NCI-H2081 (cell line): ENCODE data around the gene PROC.
A peak's percentile ranks its signal among the peaks of the same experiment; 100 is the strongest.

ENCODE experiments used
- DNase-seq, 2 experiments: peaks; one replicate each; lab custom pipeline; 2025; lab: John Stamatoyannopoulos, UW

PROC gene

DNA sequence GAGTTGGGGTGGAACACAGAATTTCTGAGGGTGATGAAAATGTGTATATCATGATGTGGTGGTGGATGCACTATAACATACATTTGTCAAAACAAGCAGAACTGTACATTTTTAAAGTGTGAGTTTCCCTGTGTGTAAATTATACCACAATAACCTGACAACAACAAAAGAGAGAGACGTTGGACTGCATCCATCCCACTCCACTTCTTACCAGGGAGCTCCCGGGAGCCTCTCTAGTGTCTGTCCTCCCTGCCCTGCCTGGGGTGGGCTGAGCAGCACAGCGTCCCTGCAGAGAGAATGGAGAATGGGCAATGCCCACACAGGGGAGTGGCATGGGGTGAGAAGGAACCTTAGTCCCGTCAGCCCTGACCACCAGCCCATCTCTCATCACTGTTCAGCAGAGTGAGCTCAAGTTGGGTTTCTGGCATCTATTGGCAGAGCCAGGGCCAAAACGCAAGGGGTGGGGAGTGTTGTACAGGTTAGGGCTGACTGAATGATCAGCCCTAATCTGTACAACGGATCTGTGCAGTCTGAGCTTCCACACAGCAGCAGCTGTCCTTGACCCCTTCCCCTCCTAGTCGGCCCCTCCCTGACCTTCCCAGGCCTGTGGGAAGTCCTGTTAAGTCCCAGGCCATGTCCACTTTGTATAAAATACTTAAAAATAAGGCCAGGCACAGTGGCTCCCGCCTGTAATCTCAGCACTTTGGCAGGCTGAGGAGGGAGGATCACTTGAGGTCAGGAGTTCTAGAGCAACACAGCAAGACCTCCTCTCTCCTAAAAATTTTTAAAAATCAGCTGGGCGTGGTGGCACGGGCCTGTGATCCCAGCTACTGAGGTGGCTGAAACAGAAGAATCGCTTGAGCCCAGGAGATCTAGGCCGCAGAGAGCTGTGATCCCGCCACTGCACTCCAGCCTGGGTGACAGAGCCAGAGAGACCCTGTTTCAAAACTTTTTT is 3.3 kb upstream of the PROC start:
- DNase-seq: no peak

DNA sequence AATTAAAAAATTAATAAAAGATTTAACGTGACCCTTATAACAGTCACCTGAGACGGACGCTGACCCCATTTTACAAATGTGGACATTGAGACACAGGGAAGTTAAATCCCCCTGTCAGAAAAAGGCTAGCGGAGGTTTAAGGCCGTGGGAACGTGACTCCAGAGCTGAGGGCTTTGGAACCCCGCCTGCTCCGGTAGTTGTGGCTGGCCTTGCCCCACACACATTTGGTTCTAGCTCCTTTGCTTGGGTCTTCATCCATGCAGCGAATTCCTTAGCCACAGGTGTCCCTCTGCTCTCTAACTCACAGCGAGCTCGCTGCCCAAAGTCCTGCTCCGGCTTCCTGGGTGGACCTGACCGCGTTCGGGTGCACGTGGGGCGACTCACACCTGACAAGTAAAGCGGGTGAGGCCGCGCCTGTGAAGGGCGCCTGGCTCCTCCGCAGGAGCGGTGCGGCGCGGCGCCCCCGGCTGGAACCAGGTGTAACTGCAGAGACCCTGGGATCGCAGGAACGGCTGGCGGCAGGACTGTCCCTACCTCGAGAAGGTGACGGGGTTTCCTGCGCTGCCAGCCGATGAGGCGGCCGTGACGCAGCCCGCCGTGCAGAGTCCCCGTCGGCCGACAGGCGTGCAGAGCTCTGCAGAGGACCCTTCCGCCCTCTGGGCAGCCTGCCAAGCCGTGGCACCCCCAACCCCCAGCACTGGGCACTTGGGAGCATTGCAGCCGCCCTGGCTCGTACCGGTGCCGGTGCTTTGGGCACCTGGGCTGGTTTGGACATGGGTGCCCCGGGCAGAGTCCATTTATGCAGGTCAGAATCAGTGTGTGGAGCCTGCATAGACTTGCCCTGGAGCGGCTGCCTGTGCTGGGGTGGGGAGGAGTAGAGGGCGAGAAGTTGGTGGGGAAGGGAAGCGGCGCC is 2.4 kb upstream of the PROC start:
- DNase-seq: no peak

DNA sequence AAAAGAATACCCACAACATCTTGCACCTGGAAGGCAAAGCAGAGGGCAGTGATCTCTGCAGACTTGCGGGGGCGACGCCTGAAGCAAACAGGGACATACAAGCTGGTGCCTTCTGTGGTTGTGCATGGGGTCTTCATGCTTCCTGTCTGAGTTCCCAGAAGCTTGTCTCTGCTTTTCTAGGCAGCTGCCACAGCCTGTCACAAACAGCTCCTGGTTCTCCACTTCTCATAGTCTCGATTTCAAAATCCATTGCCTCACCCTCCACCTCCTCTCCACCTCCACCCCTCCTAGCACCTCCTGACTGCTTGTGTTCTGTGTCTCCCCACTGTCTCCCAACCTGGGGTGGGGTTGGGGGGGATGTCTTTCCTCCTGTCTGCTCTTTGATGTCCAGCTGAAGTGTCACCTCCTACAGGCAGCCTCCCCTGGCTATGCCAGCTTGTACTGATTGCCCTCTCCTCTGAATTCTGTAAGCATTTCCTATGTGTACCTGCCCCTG is 1.7 kb upstream of the PROC start:
- no peak for DNase-seq

DNA sequence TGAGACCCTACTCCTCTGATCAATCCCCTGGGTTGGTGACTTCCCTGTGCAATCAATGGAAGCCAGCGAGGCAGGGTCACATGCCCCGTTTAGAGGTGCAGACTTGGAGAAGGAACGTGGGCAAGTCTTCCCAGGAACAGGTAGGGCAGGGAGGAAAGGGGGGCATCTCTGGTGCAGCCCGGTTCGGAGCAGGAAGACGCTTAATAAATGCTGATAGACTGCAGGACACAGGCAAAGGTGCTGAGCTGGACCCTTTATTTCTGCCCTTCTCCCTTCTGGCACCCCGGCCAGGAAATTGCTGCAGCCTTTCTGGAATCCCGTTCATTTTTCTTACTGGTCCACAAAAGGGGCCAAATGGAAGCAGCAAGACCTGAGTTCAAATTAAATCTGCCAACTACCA is 821 bp upstream of the PROC start:
- no peak for DNase-seq

DNA sequence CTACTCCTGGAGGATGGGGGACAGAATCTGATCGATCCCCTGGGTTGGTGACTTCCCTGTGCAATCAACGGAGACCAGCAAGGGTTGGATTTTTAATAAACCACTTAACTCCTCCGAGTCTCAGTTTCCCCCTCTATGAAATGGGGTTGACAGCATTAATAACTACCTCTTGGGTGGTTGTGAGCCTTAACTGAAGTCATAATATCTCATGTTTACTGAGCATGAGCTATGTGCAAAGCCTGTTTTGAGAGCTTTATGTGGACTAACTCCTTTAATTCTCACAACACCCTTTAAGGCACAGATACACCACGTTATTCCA is 844 bp downstream of the PROC start:
- no peak for DNase-seq

DNA sequence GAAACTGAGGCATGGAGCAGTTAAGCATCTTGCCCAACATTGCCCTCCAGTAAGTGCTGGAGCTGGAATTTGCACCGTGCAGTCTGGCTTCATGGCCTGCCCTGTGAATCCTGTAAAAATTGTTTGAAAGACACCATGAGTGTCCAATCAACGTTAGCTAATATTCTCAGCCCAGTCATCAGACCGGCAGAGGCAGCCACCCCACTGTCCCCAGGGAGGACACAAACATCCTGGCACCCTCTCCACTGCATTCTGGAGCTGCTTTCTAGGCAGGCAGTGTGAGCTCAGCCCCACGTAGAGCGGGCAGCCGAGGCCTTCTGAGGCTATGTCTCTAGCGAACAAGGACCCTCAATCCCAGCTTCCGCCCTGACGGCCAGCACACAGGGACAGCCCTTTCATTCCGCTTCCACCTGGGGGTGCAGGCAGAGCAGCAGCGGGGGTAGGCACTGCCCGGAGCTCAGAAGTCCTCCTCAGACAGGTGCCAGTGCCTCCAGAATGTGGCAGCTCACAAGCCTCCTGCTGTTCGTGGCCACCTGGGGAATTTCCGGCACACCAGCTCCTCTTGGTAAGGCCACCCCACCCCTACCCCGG is 1.3 kb downstream of the PROC start:
- DNase-seq: no peak

DNA sequence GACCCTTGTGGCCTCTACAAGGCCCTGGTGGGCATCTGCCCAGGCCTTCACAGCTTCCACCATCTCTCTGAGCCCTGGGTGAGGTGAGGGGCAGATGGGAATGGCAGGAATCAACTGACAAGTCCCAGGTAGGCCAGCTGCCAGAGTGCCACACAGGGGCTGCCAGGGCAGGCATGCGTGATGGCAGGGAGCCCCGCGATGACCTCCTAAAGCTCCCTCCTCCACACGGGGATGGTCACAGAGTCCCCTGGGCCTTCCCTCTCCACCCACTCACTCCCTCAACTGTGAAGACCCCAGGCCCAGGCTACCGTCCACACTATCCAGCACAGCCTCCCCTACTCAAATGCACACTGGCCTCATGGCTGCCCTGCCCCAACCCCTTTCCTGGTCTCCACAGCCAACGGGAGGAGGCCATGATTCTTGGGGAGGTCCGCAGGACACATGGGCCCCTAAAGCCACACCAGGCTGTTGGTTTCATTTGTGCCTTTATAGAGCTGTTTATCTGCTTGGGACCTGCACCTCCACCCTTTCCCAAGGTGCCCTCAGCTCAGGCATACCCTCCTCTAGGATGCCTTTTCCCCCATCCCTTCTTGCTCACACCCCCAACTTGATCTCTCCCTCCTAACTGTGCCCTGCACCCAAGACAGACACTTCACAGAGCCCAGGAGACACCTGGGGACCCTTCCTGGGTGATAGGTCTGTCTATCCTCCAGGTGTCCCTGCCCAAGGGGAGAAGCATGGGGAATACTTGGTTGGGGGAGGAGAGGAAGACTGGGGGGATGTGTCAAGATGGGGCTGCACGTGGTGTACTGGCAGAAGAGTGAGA is 2.0 kb downstream of the PROC start:
- DNase-seq: no peak

DNA sequence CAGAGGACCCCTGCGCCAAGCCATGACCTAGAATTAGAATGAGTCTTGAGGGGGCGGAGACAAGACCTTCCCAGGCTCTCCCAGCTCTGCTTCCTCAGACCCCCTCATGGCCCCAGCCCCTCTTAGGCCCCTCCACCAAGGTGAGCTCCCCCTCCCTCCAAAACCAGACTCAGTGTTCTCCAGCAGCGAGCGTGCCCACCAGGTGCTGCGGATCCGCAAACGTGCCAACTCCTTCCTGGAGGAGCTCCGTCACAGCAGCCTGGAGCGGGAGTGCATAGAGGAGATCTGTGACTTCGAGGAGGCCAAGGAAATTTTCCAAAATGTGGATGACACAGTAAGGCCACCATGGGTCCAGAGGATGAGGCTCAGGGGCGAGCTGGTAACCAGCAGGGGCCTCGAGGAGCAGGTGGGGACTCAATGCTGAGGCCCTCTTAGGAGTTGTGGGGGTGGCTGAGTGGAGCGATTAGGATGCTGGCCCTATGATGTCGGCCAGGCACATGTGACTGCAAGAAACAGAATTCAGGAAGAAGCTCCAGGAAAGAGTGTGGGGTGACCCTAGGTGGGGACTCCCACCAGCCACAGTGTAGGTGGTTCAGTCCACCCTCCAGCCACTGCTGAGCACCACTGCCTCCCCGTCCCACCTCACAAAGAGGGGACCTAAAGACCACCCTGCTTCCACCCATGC is 3.0 kb downstream of the PROC start:
- no peak for DNase-seq

DNA sequence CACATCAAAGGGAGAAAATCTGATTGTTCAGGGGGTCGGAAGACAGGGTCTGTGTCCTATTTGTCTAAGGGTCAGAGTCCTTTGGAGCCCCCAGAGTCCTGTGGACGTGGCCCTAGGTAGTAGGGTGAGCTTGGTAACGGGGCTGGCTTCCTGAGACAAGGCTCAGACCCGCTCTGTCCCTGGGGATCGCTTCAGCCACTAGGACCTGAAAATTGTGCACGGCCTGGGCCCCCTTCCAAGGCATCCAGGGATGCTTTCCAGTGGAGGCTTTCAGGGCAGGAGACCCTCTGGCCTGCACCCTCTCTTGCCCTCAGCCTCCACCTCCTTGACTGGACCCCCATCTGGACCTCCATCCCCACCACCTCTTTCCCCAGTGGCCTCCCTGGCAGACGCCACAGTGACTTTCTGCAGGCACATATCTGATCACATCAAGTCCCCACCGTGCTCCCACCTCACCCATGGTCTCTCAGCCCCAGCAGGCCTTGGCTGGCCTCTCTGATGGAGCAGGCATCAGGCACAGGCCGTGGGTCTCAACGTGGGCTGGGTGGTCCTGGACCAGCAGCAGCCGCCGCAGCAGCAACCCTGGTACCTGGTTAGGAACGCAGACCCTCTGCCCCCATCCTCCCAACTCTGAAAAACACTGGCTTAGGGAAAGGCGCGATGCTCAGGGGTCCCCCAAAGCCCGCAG is 3.8 kb downstream of the PROC start:
- no peak for DNase-seq

DNA sequence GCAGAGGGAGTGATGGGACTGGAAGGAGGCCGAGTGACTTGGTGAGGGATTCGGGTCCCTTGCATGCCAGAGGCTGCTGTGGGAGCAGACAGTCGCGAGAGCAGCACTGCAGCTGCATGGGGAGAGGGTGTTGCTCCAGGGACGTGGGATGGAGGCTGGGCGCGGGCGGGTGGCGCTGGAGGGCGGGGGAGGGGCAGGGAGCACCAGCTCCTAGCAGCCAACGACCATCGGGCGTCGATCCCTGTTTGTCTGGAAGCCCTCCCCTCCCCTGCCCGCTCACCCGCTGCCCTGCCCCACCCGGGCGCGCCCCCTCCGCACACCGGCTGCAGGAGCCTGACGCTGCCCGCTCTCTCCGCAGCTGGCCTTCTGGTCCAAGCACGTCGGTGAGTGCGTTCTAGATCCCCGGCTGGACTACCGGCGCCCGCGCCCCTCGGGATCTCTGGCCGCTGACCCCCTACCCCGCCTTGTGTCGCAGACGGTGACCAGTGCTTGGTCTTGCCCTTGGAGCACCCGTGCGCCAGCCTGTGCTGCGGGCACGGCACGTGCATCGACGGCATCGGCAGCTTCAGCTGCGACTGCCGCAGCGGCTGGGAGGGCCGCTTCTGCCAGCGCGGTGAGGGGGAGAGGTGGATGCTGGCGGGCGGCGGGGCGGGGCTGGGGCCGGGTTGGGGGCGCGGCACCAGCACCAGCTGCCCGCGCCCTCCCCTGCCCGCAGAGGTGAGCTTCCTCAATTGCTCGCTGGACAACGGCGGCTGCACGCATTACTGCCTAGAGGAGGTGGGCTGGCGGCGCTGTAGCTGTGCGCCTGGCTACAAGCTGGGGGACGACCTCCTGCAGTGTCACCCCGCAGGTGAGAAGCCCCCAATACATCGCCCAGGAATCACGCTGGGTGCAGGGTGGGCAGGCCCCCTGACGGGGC is 4.6 kb downstream of the PROC start:
- peak; percentile 37 to 45 for DNase-seq

DNA sequence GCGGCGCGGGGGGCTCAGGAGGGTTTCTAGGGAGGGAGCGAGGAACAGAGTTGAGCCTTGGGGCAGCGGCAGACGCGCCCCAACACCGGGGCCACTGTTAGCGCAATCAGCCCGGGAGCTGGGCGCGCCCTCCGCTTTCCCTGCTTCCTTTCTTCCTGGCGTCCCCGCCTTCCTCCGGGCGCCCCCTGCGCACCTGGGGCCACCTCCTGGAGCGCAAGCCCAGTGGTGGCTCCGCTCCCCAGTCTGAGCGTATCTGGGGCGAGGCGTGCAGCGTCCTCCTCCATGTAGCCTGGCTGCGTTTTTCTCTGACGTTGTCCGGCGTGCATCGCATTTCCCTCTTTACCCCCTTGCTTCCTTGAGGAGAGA is 5.2 kb downstream of the PROC start:
- DNase-seq: peak; percentile 20 to 68

DNA sequence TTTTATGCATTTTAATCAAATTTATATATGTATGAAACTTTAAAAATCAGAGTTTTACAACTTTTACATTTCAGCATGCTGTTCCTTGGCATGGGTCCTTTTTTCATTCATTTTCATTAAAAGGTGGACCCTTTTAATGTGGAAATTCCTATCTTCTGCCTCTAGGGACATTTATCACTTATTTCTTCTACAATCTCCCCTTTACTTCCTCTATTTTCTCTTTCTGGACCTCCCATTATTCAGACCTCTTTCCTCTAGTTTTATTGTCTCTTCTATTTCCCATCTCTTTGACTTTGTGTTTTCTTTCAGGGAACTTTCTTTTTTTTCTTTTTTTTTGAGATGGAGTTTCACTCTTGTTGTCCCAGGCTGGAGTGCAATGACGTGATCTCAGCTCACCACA is 5.7 kb downstream of the PROC start:
- DNase-seq: no peak

DNA sequence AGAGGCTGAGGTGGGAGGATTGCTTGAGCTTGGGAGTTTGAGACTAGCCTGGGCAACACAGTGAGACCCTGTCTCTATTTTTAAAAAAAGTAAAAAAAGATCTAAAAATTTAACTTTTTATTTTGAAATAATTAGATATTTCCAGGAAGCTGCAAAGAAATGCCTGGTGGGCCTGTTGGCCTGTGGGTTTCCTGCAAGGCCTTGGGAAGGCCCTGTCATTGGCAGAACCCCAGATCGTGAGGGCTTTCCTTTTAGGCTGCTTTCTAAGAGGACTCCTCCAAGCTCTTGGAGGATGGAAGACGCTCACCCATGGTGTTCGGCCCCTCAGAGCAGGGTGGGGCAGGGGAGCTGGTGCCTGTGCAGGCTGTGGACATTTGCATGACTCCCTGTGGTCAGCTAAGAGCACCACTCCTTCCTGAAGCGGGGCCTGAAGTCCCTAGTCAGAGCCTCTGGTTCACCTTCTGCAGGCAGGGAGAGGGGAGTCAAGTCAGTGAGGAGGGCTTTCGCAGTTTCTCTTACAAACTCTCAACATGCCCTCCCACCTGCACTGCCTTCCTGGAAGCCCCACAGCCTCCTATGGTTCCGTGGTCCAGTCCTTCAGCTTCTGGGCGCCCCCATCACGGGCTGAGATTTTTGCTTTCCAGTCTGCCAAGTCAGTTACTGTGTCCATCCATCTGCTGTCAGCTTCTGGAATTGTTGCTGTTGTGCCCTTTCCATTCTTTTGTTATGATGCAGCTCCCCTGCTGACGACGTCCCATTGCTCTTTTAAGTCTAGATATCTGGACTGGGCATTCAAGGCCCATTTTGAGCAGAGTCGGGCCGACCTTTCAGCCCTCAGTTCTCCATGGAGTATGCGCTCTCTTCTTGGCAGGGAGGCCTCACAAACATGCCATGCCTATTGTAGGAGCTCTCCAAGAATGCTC is 6.6 kb downstream of the PROC start:
- no peak for DNase-seq

DNA sequence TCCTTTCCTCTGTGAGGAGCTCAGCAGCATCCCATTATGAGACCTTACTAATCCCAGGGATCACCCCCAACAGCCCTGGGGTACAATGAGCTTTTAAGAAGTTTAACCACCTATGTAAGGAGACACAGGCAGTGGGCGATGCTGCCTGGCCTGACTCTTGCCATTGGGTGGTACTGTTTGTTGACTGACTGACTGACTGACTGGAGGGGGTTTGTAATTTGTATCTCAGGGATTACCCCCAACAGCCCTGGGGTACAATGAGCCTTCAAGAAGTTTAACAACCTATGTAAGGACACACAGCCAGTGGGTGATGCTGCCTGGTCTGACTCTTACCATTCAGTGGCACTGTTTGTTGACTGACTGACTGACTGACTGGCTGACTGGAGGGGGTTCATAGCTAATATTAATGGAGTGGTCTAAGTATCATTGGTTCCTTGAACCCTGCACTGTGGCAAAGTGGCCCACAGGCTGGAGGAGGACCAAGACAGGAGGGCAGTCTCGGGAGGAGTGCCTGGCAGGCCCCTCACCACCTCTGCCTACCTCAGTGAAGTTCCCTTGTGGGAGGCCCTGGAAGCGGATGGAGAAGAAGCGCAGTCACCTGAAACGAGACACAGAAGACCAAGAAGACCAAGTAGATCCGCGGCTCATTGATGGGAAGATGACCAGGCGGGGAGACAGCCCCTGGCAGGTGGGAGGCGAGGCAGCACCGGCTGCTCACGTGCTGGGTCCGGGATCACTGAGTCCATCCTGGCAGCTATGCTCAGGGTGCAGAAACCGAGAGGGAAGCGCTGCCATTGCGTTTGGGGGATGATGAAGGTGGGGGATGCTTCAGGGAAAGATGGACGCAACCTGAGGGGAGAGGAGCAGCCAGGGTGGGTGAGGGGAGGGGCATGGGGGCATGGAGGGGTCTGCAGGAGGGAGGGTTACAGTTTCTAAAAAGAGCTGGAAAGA is 7.6 kb downstream of the PROC start:
- DNase-seq: no peak

DNA sequence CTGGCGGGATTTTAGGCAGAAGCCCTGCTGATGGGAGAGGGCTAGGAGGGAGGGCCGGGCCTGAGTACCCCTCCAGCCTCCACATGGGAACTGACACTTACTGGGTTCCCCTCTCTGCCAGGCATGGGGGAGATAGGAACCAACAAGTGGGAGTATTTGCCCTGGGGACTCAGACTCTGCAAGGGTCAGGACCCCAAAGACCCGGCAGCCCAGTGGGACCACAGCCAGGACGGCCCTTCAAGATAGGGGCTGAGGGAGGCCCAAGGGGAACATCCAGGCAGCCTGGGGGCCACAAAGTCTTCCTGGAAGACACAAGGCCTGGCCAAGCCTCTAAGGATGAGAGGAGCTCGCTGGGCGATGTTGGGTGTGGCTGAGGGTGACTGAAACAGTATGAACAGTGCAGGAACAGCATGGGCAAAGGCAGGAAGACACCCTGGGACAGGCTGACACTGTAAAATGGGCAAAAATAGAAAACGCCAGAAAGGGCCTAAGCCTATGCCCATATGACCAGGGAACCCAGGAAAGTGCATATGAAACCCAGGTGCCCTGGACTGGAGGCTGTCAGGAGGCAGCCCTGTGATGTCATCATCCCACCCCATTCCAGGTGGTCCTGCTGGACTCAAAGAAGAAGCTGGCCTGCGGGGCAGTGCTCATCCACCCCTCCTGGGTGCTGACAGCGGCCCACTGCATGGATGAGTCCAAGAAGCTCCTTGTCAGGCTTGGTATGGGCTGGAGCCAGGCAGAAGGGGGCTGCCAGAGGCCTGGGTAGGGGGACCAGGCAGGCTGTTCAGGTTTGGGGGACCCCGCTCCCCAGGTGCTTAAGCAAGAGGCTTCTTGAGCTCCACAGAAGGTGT is 8.5 kb downstream of the PROC start:
- DNase-seq: no peak

DNA sequence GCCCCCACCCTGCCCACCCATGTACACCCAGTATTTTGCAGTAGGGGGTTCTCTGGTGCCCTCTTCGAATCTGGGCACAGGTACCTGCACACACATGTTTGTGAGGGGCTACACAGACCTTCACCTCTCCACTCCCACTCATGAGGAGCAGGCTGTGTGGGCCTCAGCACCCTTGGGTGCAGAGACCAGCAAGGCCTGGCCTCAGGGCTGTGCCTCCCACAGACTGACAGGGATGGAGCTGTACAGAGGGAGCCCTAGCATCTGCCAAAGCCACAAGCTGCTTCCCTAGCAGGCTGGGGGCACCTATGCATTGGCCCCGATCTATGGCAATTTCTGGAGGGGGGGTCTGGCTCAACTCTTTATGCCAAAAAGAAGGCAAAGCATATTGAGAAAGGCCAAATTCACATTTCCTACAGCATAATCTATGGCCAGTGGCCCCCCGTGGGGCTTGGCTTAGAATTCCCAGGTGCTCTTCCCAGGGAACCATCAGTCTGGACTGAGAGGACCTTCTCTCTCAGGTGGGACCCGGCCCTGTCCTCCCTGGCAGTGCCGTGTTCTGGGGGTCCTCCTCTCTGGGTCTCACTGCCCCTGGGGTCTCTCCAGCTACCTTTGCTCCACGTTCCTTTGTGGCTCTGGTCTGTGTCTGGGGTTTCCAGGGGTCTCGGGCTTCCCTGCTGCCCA is 9.3 kb downstream of the PROC start:
- no peak for DNase-seq
